ENCODE data around the gene KRT1. TPM values are rescaled to one million over a fixed set of nuclear protein-coding genes. Genes with fewer than 3 reads are reported as not detected.

KRT1 gene
- total RNA-seq, 1 donor from 2014 or later = not detected

GRCh38 chr12:52684431-52684830 is 4.2 kb upstream of the KRT1 start:
- Mint-ChIP-seq H3K9me3 (ENCODE audit: low read depth) (no peaks in the 10 kb centered on the region), H3K36me3 (ENCODE audit: low read depth) (no peaks in the 10 kb centered on the region), H3K27me3 (ENCODE audit: low read depth) (peaks cover 79% of the 10 kb centered on the region), H3K4me3 (ENCODE audit: unreplicated experiment) (no peak overlapping the region), H3K27ac (ENCODE audit: unreplicated experiment) (no peak overlapping the region), H3K4me1 (ENCODE audit: low read depth) (no peaks in the 10 kb centered on the region)
- no peak for TF ChIP-seq CTCF (IDR thresholded peaks at IDR 0.05)
- DNase-seq (ENCODE audit: low spot score) = no peak

GRCh38 chr12:52683575-52684300 is 3.5 kb upstream of the KRT1 start:
- no peaks in the 10 kb centered on the region for H3K4me1 Mint-ChIP-seq (ENCODE audit: low read depth)
- TF ChIP-seq CTCF (IDR thresholded peaks at IDR 0.05) = no peak
- no peak overlapping the region for H3K4me3 Mint-ChIP-seq (ENCODE audit: unreplicated experiment)
- peaks cover 78% of the 10 kb centered on the region for H3K27me3 Mint-ChIP-seq (ENCODE audit: low read depth)
- DNase-seq (ENCODE audit: low spot score) = no peak
- no peaks in the 10 kb centered on the region for H3K36me3 Mint-ChIP-seq (ENCODE audit: low read depth)
- no peaks in the 10 kb centered on the region for H3K9me3 Mint-ChIP-seq (ENCODE audit: low read depth)
- no peak overlapping the region for H3K27ac Mint-ChIP-seq (ENCODE audit: unreplicated experiment)

GRCh38 chr12:52682938-52683574 is 2.8 kb upstream of the KRT1 start:
- Mint-ChIP-seq H3K4me3 (ENCODE audit: unreplicated experiment) (no peak overlapping the region), H3K4me1 (ENCODE audit: low read depth) (no peaks in the 10 kb centered on the region), H3K27me3 (ENCODE audit: low read depth) (peaks cover 79% of the 10 kb centered on the region), H3K9me3 (ENCODE audit: low read depth) (no peaks in the 10 kb centered on the region), H3K36me3 (ENCODE audit: low read depth) (no peaks in the 10 kb centered on the region), H3K27ac (ENCODE audit: unreplicated experiment) (no peak overlapping the region)
- TF ChIP-seq CTCF (IDR thresholded peaks at IDR 0.05) = no peak
- no peak for DNase-seq (ENCODE audit: low spot score)

- no peak overlapping the region for H3K4me3 Mint-ChIP-seq (ENCODE audit: unreplicated experiment)
- no peaks in the 10 kb centered on the region for H3K4me1 Mint-ChIP-seq (ENCODE audit: low read depth)
- no peak overlapping the region for H3K27ac Mint-ChIP-seq (ENCODE audit: unreplicated experiment)
- no peaks in the 10 kb centered on the region for H3K9me3 Mint-ChIP-seq (ENCODE audit: low read depth)
- no peaks in the 10 kb centered on the region for H3K36me3 Mint-ChIP-seq (ENCODE audit: low read depth)
- no peak for TF ChIP-seq CTCF (IDR thresholded peaks at IDR 0.05)
- DNase-seq (ENCODE audit: low spot score) = no peak
- peaks cover 76% of the 10 kb centered on the region for H3K27me3 Mint-ChIP-seq (ENCODE audit: low read depth)
These were observed 2.1 kb upstream of the KRT1 start for GRCh38 chr12:52682381-52682660.

GRCh38 chr12:52681526-52682380 is 1.5 kb upstream of the KRT1 start:
- H3K4me3 Mint-ChIP-seq (ENCODE audit: unreplicated experiment) = no peak overlapping the region
- TF ChIP-seq CTCF (IDR thresholded peaks at IDR 0.05) = no peak
- H3K27me3 Mint-ChIP-seq (ENCODE audit: low read depth) = peaks cover 73% of the 10 kb centered on the region
- DNase-seq (ENCODE audit: low spot score) = no peak
- no peaks in the 10 kb centered on the region for H3K4me1 Mint-ChIP-seq (ENCODE audit: low read depth)
- H3K9me3 Mint-ChIP-seq (ENCODE audit: low read depth) = no peaks in the 10 kb centered on the region
- no peaks in the 10 kb centered on the region for H3K36me3 Mint-ChIP-seq (ENCODE audit: low read depth)
- H3K27ac Mint-ChIP-seq (ENCODE audit: unreplicated experiment) = no peak overlapping the region

Data from chondrocyte (in vitro differentiated cells).